ENCODE results near the gene ITGA5.

The ITGA5 gene

GRCh38 chr12:54442099-54442498, 23.0 kb upstream of the ITGA5 start:
- no peak for DNase-seq (ENCODE audit: low spot score)
- Histone ChIP-seq H3K4me3 (no peak overlapping the region), H3K27ac (no peak overlapping the region)
- TF ChIP-seq, protein P1, sequence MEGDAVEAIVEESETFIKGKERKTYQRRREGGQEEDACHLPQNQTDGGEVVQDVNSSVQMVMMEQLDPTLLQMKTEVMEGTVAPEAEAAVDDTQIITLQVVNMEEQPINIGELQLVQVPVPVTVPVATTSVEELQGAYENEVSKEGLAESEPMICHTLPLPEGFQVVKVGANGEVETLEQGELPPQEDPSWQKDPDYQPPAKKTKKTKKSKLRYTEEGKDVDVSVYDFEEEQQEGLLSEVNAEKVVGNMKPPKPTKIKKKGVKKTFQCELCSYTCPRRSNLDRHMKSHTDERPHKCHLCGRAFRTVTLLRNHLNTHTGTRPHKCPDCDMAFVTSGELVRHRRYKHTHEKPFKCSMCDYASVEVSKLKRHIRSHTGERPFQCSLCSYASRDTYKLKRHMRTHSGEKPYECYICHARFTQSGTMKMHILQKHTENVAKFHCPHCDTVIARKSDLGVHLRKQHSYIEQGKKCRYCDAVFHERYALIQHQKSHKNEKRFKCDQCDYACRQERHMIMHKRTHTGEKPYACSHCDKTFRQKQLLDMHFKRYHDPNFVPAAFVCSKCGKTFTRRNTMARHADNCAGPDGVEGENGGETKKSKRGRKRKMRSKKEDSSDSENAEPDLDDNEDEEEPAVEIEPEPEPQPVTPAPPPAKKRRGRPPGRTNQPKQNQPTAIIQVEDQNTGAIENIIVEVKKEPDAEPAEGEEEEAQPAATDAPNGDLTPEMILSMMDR (IDR thresholded peaks at IDR 0.05), result no peak

- peak; percentile 71 for DNase-seq (ENCODE audit: low spot score)
- Histone ChIP-seq H3K4me3 (no peak overlapping the region), H3K27ac (peak overlapping the region in 1 of 2 donors; percentile 14)
- TF ChIP-seq, protein P1 (IDR thresholded peaks at IDR 0.05), result peak; percentile 67
Observed at GRCh38 chr12:54439521-54440255, 20.6 kb upstream of the ITGA5 start.

GRCh38 chr12:54439096-54439495, 20.0 kb upstream of the ITGA5 start:
- Histone ChIP-seq H3K4me3 (no peak overlapping the region), H3K27ac (no peak overlapping the region)
- TF ChIP-seq, protein P1 (IDR thresholded peaks at IDR 0.05), result no peak
- DNase-seq (ENCODE audit: low spot score), result no peak

DNA sequence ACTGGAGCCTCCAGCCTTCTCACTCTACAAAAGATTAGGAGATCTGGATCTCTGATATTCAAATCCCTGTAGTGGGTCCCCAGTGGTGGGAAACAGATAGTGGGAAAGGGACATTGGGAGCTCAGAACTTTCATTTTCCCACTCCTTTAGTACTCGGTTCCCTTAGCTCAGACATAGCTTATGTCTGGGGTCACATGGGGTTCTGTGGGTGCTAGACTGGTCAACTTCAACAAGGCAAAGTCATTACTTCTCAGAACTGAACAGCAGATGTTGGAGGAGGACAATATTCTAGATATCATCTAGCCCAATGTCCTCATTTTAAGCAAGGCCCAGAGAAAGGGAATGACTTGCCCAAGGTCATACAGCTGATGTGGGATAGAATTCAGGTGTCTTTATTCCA, 19.5 kb upstream of the ITGA5 start:
- H3K4me3 ChIP-seq, result no peak overlapping the region
- H3K27ac ChIP-seq, result no peak overlapping the region
- DNase-seq (ENCODE audit: low spot score), result no peak
- TF ChIP-seq, protein P1 (IDR thresholded peaks at IDR 0.05), result no peak

GRCh38 chr12:54437697-54438096, 18.6 kb upstream of the ITGA5 start:
- TF ChIP-seq, protein P1 (IDR thresholded peaks at IDR 0.05), result no peak
- no peak for DNase-seq (ENCODE audit: low spot score)
- H3K27ac ChIP-seq, result no peak overlapping the region
- H3K4me3 ChIP-seq, result no peak overlapping the region

- TF ChIP-seq, protein P1 (IDR thresholded peaks at IDR 0.05), result no peak
- Histone ChIP-seq H3K27ac (no peak overlapping the region), H3K4me3 (no peak overlapping the region)
- DNase-seq (ENCODE audit: low spot score), result no peak
Observed at GRCh38 chr12:54437243-54437642, 18.2 kb upstream of the ITGA5 start.

GRCh38 chr12:54432815-54433164, 13.7 kb upstream of the ITGA5 start:
- TF ChIP-seq, protein P1 (IDR thresholded peaks at IDR 0.05), result no peak
- DNase-seq (ENCODE audit: low spot score), result peak; percentile 72
- H3K27ac ChIP-seq, result peak overlapping the region in 1 of 2 donors; percentile 67
- no peak overlapping the region for H3K4me3 ChIP-seq

Measured in coronary artery (tissue), 2 donors.